Measurements from ENCODE around the gene HELZ.
"Not testable (repeated sequence)": the region's sequence is repeated elsewhere in the genome, so short reads cannot be mapped to it uniquely, and the experiment has no call there.

Gene HELZ

DNA sequence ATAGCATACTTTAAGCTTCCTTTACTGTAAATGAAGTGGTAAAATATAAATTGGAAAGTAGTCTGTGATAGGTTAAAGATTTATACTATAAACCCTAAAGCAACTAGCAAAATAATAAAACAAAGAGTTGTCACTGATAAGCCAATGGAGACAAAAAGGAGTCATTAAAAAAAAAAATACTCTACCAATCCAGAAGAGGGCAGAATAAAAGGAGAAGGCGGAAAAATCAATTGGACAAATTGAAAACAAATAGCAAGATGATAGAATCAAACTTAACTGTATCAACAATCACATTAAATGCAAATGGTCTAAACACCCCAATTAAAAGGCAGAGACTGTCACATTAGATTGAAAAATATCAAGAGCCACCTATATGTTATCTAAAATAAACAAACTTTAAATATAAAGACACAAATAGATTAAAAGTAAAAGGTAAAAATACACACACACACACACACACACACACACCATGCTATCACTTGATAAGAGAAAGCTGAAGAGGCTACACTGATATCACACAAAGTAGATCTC, 128.9 kb downstream of the HELZ start:
- DNase-seq (ENCODE audit: low read depth), result no peak

GRCh38 chr17:67115401-67115800, 129.6 kb downstream of the HELZ start:
- no peak for DNase-seq (ENCODE audit: low read depth)

GRCh38 chr17:67113486-67113885, 131.5 kb downstream of the HELZ start:
- DNase-seq (ENCODE audit: low read depth), result no peak

GRCh38 chr17:67111808-67112207, 133.2 kb downstream of the HELZ start:
- no peak for DNase-seq (ENCODE audit: low read depth)

DNA sequence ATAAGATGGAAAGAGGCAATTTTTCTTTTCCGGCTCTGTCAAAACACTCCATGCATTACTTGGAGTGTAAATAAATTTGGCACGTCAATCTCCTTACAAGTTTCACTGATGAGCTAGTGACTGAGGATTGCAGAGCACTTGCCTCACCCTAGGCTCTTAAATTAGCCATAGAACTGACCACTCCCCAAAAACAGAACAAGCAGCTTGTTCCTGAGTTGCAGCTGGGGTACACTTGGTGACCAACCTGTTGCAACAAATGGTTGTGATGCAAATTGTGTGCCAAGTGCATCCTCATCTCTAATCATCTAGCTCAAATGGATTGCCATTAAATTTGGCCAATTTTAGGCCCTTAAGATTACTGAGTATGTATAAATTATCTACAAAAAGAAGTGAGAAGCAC, 133.7 kb downstream of the HELZ start:
- no peak for DNase-seq (ENCODE audit: low read depth)

DNA sequence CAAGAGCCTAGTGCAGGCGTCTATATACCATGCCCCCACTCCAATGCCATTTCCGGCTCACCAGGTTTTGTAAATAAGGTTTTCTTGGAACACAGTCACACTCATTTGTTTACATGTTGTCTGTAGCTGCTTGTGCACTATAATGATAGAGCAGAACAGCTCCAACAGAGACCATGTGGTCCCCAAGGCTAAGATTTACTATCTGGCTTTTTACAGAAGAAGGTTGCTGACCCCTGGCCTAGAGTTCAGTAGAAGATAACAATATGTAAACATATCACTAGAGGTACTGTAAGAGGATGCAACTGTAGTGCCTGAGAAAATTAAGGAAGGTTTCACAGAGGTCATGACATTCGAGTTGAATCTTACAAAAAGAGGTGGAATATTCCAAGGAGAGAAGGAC, 134.4 kb downstream of the HELZ start:
- no peak for DNase-seq (ENCODE audit: low read depth)

GRCh38 chr17:67109111-67109510, 135.9 kb downstream of the HELZ start:
- no peak for DNase-seq (ENCODE audit: low read depth)

DNA sequence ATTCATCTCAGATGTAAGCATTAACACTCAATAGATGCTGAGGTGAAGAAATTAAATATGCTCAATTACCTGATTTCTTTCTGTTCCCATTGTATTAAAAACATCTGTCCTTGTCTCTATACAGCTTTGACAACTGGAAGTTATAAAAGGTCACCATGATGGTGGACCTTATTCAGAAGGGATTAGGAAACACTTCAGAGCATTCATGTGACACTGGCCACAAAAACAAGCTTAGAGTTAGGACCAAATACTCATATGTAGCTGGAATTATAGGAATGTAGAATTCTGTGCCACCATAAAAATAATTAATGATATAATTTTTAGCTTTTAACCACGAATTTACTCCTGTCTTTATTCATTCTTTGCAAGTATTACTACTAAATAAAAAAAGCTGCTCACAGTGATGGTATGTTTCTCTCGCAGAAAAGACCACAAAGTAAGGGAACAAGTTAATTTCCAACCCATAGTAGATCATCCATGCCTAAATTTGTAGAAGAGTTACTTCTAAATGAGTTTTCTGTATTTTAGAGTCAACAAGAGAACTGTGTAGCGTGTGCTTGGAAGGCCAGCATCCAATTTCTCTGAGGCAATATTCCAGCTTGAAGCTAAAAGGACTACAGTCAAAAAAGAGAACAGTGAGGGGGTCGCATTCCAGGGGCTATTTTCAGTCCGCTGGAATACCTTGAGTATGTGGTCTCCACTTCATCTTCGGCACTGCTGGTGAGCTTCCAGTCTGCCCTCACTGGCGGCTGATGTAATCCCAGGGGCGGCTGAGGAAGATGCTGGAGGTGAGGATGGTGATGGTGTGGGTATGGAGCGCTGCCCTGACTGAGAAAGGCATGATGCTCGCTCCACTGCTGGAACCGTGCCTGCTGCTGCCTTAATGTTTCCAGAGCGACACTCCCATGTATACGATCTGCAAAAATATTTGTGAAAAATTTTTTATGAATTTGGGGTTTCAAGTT, 136.9 kb downstream of the HELZ start:
- DNase-seq (ENCODE audit: low read depth), result no peak

DNA sequence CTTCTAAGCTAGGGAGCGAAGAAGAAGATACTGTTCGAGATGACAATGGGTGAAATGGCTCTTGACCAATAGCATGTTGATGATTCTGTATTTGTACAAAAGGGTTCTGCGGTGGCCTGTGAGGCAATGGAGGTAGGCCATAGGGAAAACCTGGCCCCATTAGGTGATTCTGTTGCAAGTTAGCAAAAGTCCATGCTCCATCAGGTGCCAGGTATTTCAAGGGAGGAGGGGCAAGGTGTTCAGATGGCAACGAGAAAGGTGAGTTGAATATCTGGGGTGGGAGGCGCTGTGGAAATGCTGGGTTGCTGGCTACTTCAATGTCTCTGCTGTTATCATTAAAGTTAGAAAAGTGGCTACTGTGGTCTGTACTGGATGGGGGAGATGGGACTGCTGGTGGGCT, 137.8 kb downstream of the HELZ start:
- no peak for DNase-seq (ENCODE audit: low read depth)

- DNase-seq (ENCODE audit: low read depth), result no peak
These were observed 139.8 kb downstream of the HELZ start for GRCh38 chr17:67105213-67105612.

- not testable (repeated sequence) for DNase-seq (ENCODE audit: low read depth)
These were observed 140.4 kb downstream of the HELZ start for GRCh38 chr17:67104641-67105040.

DNA sequence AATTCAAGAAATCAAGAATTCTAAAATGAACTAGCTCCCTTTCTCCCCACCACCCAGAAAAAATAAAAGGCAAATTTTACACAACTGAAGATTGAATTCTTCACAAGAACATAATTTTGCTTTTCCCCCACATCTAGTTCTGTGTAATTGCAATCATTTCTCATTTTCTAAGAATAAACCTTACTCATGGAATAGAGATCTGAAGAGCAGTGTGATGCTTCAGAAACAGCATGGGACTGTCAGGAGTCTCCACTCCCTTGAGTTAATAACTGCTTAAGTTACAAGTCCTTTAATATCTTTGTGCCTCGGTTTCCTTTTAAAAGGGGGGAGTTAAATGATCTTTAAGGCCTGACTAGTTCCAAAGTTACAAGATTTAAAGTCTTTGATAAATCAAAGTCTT, 147.0 kb downstream of the HELZ start:
- DNase-seq (ENCODE audit: low read depth), result no peak

- DNase-seq (ENCODE audit: low read depth), result no peak
These were observed 148.4 kb downstream of the HELZ start for GRCh38 chr17:67096609-67097008.

DNA sequence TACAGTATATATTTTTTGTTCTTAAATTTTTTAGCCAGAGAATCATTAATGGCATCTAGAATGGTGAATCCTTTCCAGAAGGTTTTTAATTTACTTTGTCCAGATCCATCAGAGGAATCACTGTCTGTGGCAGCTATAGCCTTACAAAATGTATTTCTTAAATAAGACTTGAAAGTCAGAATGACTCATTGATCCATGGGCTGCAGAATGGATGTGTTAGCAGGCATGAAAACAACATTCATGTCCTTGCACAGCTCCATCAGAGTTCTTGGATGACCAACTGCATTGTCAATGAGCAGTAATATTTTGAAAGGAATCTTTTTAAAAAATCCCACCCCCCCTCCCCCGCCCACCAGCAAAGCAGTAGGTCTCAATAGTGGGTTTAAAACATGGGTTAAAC, 149.2 kb downstream of the HELZ start:
- no peak for DNase-seq (ENCODE audit: low read depth)

DNA sequence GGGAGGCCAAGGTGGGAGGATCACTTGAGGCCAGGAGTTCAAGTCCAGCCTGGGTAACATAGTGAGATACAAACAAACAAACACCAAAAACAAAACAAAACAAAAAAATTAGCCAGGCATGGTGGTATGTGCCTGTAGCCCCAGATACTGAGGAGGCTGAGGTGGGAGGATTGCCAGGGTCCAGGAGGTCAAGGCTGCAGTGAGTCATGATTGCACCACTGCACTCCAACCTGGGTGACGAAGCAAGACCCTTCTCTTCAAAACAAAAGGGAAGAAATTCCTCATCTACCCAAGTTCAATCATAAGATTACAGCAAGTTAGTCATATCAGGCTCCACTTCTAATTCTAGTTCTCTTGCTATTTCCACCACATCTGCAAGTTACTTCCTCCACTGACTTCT, 149.7 kb downstream of the HELZ start:
- not testable (repeated sequence) for DNase-seq (ENCODE audit: low read depth)

DNA sequence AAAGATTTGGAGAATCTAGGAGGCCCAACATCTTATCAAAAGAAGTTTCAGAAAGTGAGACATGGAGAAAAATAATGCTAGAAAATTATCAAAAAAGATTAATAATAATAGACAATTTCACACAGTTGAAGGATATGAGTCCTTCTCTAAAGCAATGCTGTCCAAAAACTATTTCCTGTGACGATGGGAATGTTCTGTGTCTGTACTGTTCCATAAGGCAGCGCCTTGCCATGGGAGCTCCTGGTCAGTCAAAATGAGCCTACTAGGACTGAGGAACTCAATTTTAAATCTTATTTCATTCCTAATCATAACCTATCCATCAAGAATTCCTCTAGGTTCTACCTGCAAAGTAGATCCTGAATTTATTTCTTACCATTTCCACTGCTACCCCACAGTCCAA, 151.6 kb downstream of the HELZ start:
- DNase-seq (ENCODE audit: low read depth), result no peak

DNA sequence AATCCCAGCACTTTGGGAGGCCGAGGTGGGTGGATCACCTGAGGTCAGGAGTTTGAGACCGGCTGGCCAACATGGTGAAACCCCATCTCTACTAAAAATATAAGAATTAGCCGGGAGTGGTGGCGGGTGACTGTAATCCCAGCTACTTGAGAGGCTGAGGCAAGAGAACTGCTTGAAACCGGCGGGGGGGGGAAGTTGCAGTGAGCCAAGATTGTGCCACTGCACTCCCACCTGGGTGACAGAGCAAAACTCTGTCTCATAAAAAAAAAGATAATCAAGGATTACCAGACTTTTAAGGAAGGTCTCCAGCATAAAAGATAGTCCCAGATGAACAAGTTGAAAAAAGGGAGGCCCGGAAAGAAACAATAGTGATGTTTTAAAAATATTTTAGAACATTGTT, 152.3 kb downstream of the HELZ start:
- DNase-seq (ENCODE audit: low read depth), result not testable (repeated sequence)

GRCh38 chr17:67092291-67092690, 152.7 kb downstream of the HELZ start:
- no peak for DNase-seq (ENCODE audit: low read depth)

DNA sequence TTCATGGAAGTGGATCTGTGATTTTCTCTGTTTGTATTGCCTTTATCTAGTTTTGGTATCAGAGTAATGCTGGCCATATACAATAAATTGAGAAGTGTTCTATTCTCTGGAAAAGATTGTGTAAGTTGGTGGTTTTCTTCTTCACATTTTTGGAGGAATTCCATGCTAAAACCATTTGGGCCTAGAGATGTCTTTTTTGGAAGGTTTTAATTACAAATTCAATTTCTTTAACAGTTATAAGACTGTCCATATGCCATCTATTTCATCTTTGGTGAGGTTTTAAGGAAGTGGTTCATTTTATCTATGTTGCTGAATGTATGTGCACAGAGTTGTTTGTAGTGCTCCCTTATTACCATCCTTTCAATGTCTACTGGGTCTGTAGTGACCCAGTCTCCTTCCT, 154.7 kb downstream of the HELZ start:
- no peak for DNase-seq (ENCODE audit: low read depth)

- no peak for DNase-seq (ENCODE audit: low read depth)
These were observed 156.4 kb downstream of the HELZ start for GRCh38 chr17:67088639-67089038.

- no peak for DNase-seq (ENCODE audit: low read depth)
These were observed 159.6 kb downstream of the HELZ start for GRCh38 chr17:67085406-67085805.

DNA sequence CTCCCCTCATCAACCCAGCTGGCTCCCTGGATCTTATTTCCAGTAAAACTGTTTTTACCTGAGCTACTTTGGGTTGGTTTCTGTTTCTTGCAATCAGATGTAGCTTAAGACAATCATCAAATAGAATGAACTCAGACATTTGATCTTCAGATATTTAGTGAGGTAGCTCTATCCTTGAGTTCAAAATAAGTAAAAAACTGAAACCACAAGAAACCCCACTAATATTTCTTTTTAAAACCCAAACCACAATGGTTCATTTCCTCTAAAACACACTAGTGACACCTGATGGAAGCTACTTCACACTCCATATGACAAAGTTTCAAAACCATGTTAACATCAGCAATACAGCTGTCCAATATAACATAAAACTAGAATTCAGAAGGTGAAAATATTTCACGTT, 162.9 kb downstream of the HELZ start:
- no peak for DNase-seq (ENCODE audit: low read depth)

DNA sequence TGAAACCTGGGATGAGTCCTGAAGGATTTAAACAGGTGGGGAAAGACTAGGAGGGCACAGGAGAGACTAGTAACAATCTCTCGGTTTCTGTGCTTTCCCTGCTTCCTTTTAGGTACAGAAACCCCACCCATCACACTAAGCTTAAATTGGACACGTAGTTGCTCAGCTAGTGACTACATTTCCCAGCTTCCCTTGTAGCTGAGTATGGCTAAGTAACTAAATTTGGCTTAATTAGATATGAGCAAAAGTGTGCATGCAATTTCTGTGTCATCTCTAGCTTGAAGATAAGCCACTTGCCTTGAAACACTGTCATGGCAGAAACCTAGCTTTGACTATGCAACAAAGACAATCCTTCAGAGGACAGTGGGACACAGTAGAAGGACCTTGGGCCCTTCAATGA, 164.2 kb downstream of the HELZ start:
- no peak for DNase-seq (ENCODE audit: low read depth)

- no peak for DNase-seq (ENCODE audit: low read depth)
These were observed 165.5 kb downstream of the HELZ start for GRCh38 chr17:67079491-67079890.
